COLO668 (cell line): ENCODE results near the gene CD84.
A peak's percentile ranks its signal among the peaks of the same experiment; 100 is the strongest.
"Not testable (repeated sequence)": the region's sequence is repeated elsewhere in the genome, so short reads cannot be mapped to it uniquely, and the experiment has no call there.

ENCODE experiments used
- DNase-seq: peaks from one replicate; lab custom pipeline; 2025; ENCODE audit not compliant: unreplicated experiment; lab: John Stamatoyannopoulos, UW

CD84 gene

DNA sequence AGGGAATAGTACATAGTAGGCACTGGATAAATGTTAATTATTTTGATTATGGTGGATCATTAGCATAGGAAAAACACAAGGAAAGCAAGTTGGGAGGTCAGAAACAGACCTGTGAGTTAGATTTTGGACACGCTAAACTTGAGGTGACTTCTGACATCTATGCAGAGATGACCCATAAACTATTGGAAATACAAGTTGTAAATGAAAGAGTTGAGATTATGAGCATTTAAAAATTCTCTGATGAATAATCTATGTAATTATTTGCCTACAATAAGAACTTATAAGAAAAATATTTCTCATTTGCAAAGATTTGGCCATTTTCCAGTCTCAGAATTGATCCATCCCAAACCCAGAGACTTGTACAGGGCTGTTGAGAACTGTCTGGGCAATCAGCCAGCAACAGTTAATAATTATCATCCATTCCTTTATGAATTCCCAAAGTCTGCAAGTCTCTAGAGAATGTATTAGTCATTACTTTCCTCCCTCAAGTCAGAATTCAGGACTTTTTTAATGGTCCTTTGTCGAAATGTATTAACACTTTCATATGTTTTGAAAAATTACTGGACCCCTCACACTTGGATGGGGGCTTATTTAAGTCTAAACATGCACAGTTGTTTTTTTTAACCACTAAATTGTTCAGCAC, 36.9 kb downstream of the CD84 start:
- DNase-seq, result no peak

DNA sequence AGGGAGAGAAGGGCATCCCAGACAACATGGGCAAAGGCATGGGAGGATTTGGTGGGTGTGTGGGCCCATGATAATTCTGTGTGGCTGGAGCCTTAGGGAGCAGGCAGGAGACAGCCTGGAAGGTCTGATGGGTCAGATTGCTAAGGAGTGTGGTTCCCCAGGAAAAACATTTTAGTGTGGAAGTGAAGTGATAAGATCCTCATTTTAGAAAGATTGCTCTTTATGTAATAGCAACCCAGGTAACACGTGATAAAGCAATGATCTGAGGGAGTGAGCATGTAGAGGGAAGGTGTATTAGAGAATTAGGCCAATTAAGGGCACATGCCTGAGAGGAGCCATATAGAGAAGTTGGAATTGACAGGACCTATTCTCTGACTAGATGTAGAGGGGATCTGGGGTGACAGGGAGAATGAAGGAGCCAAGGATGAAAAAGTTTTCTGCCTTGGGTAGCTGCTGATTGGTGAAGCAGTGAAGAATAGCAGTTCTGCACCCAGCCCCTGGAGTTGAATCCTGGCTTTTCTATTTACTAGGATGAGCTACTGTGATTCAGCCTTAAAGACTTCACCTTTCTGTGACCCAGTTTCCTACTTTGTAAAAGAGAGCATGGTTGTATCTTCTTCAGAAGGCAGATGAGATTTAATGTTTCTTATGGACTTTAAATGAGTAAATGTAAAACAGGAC, 37.5 kb downstream of the CD84 start:
- DNase-seq, result no peak

DNA sequence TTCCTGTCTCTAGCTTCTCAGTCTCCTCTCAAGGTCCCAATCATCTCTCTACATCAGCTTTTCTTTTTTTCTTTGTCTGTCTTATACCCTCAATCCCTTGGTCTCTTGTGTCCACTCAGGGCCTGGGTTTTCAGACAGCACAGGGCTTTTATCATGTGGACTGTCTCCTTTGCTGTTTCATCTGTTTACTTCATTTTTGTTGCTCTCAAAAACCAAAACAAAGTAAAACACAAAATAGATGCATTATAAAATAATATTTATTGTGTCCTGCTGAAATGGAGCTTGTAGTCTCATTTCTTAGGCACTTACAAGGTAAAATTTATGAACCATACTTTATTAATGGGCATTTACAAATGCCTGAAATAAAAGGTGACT, 38.5 kb downstream of the CD84 start:
- DNase-seq, result no peak

DNA sequence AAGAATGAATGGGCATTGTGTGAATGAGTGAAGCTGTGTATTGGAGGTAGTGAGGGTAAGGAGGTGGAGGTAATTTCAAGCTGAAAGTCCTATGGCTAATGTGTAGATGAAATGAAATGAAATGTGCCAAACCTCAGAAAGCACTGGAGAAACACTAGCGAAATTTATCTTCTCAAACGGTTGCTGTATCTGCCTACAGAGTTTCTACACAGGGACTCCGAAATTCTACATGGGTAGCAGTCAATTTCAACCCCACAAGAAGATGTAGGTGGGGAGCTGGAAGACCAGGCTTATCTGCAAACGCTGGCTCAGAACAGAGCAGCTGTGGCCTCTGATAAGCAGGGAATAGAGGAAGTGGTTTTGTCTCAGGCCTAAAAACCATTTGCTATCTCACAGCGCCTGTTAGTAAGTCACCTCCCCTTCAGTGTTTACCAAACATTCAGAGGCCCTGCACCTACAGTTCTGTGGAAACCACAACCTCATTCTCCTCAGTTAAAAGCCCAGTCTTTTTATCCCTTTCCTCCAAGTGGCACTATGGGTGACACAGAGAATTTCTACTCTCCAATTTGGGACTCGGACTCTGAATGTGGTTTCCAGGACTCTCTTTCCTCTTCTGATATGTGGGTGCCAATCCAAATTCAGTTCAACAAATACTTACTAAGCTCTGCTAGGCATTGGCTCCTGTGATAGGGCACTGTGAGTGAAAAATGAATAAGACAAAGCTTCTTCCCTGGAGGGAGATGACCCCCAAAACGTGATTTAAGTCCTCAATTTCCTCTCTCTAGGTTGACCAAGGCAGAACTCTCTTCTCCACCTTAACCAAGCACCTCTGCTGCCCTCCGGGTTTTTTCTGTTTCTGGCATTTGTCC, 39.1 kb downstream of the CD84 start:
- peak; percentile 65 for DNase-seq

DNA sequence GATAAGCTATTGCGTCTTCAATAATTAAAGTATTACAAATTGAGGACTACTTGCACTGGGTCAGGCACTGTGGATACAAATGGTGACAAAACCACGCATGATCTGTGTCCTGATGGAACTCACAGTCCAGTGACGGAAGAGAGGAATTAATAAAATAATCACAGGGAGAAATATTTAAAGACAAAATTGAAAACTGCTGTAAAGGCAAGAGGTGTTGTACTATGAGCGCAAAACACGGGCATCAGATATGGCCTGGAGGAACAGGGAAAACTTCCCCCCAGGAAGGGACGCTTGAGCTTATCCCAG, 39.7 kb downstream of the CD84 start:
- no peak for DNase-seq

GRCh38 chr1:160538985-160539651, 40.2 kb downstream of the CD84 start:
- peak; percentile 86 for DNase-seq

DNA sequence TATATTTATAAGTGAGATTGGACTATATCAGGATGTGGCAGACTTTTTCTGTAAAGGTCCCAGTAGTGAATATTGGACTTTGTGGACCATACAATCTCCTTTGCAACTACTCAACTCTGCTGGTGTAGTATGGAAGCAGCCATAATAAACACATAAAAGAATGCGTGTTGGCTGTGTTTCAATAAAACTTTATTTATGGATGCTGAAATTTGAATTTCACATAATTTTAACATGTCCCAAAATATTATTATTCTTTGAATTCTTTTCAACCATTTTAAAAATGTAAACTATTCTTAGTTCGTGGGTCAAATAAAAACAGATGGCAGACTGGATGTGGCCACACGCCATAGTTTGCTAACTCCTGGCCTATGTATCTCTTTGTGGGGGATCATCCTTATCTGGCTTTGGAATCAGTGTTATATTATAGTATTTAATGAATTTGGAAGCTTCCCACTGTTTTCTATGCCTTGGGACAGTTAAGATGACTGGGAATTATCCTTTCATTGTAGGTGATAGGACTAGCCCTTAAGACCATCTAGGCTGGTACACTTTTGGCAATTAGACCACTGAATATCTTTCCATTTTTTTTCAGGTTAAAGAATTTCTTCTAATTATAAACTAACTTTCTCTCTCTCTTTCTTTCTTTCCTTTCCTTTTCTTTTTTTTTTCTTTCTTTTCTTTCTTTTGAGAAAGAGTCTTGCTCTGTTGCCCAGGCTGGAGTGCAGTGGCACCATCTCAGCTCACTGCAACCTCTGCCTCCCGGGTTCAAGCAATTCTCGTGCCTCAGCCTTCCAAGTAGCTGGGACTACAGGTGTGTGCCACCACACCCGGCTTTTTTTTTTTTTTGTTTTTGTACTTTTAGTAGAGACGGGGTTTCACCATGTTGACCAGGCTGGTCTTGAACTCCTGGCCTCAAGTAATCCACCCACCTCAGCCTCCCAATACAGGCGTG, 41.3 kb downstream of the CD84 start:
- no peak for DNase-seq

- DNase-seq, result no peak
Measured at GRCh38 chr1:160534823-160535605, 44.3 kb downstream of the CD84 start.

DNA sequence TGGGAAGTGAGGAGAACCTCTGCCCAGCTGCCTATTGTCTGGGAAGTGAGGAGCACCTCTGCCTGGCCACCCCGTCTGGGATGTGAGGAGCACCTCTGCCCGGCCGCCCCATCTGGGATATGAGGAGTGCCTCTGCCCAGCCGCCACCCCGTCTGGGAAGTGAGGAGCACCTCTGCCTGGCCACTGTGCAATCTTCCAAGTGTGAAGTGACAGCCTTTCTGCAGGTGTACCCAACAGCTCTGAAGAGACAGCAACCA, 46.8 kb downstream of the CD84 start:
- not testable (repeated sequence) for DNase-seq

GRCh38 chr1:160531809-160532556, 47.3 kb downstream of the CD84 start:
- DNase-seq, result not testable (repeated sequence)

DNA sequence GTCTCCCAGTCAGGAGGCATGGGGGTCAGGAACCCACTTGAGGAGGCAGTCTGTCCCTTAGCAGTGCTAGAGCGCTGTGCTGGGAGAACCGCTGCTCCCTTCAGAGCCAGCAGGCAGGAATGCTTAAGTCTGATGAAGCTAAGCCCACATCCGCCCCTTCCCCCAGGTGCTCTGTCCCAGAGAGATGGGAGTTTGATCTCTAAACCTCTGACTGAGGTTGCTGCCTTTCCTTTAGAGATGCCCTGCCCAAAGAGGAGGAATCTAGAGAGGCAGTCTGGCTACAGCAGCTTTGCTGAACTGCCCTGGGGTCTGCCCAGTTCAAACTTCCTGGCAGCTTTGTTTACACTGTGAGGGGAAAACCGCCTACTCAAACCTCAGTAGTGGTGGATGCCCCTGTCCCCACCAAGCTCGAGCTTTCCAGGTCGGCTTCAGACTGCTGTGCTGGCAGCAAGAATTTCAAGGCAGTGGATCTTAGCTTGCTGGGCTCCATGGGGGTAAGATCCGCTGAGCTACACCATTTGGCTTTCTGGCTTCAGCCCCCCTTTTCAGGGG, 49.8 kb downstream of the CD84 start:
- DNase-seq, result not testable (repeated sequence)

DNA sequence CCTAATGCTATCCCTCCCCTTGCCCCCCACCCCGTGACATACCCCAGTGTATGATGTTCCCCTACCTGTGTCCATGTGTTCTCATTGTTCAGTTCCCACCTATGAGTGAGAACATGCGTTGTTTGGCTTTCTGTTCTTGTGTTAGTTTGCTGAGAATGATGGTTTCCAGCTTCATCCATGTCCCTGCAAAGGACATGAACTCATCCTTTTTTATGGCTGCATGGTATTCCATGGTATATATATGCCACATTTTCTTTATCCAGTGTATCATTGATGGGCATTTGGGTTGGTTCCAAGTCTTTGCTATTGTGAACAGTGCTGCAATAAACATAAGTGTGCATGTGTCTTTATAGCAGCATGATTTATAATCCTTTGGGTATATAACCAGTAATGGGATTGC, 55.5 kb downstream of the CD84 start:
- DNase-seq, result not testable (repeated sequence)

DNA sequence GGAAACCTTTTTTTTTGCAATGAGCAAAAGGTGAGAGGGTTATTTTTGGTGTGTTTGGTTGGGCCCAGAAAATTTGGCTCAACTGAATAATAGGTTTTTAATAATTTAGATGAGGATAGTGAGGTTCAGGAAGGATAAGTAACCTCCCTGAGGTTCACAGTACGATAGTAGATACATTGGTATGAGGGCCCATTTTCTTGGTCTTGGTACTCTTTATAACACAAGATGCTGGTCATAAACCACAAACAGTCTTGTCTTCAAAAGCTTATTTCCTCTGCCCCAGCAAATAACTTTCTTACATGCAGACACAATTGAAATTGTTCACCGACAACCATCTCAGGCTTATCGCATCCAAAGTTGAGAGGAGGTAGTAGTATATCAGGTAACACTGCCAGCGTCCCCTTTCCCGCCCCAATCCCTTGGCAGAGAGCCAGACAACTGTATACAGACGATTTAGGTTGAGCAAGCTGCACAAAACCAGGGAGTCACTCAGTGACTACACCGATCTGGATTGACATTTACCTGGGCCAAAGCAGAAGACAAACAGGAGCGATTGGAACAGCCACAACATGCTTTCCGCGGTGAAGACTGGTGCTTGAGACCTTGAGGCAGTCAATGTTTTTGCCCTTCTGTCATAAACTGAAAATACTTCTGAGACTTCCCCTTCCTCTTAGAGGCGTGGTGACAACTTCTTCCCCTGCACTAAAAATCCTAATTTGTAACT, 56.5 kb downstream of the CD84 start, which contains the start of gene SLAMF6:
TSS of gene SLAMF6 (minus strand) at position 634 of the 724 bp plus-strand sequence. CDS start at position 571, 63 bp downstream.
- peak; percentile 79 for DNase-seq

DNA sequence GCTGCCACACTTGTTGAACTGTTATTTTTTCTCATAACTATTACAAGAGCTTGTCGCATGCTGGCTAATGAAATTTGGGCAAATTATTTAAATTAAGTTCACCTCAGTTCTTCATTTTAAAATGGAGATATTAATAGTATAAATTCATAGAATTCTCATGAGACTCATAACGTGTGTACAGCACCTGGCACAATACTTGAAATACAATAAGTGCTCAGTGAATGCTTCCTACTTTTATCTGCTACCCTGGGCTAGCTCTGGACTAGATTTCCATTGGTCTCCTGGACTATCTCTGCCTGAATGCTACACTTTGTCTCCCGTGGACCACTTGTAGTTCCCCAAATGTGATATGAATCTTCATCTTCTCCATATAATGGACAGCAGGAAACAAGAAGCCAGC, 57.2 kb downstream of the CD84 start:
- DNase-seq, result no peak

DNA sequence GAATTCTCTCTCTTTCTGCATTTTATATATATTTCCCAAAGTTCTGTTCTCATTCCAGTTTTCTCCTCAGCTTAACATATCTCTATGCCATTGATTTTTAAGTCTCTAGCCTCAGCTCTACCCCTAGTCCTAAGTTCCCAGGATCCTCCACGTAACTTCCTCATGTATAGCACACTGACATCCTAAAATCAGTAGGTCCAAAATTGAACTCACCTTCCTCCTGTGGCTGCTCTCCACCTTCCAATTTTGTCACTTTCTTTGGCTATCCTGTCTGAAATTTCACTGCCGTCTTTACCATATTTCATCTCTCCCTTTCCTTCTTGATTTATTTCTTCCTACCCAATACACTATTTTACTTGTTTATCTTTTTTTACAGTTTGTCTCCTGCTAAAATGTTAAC, 57.7 kb downstream of the CD84 start:
- DNase-seq, result no peak

GRCh38 chr1:160520999-160521398, 58.3 kb downstream of the CD84 start:
- DNase-seq, result no peak

- no peak for DNase-seq
Measured at GRCh38 chr1:160520582-160520981, 58.7 kb downstream of the CD84 start.
